Esophagus squamous epithelium (tissue), 5 donors: ENCODE results near the gene XRCC4. TPM values are rescaled to one million over a fixed set of nuclear protein-coding genes. Genes with fewer than 3 reads are reported as not detected.

Experiments
- DNase-seq: peaks from one replicate; lab custom pipeline; 2025; lab: John Stamatoyannopoulos, UW
- H3K27ac ChIP-seq, 4 donors: fragments of 200-600 bp; sonication (generic); one replicate each; pipeline ENCODE4 v1.5.1; 2016 to 2019; ENCODE audit warnings: mild to moderate bottlenecking in 1 of 4
- H3K27me3 ChIP-seq, 4 donors: fragments of 200-600 bp; sonication (generic); 1 replicate in 3 of 4; 2 replicates in 1 of 4; pipeline versions ENCODE4 v1.5.1 to v1.6.0; 2017 to 2021; ENCODE audit warnings: antibody characterized with exemption in 1 of 4
- H3K36me3 ChIP-seq, 3 donors: fragments of 200-600 bp; sonication (generic); one replicate each; pipeline ENCODE4 v1.5.1; 2016 to 2019
- H3K4me1 ChIP-seq, 3 donors: fragments of 200-600 bp; sonication (generic); one replicate each; pipeline ENCODE4 v1.5.1; 2017 to 2019
- H3K4me3 ChIP-seq, 4 donors: fragments of 200-600 bp; sonication (generic); 1 replicate in 3 of 4; 2 replicates in 1 of 4; pipeline ENCODE4 v1.5.1; 2016 to 2019; ENCODE audit warnings: mild to moderate bottlenecking in 2 of 4, moderate library complexity in 1 of 4
- H3K9me3 ChIP-seq, 3 donors: fragments of 200-600 bp; sonication (generic); one replicate each; pipeline ENCODE4 v1.5.1; 2016 to 2019
- POLR2A ChIP-seq, 4 donors: fragments of 450-650 bp; IDR thresholded peaks; one replicate each; pipeline ENCODE4 v1.6.1; 2017; ENCODE audit warnings: antibody characterized with exemption in 4 of 4, mild to moderate bottlenecking in 4 of 4, moderate library complexity in 3 of 4
- WGBS, 2 donors: methylation state at CpG; one replicate each; pipeline ENCODE4 v1.1.5; 2018; 5-methylcytosine and 5-hydroxymethylcytosine counted together
- intact Hi-C: fragments of 100-400 bp; cut with DNase I; formaldehyde crosslinking; loops from one replicate; pipeline ENCODE4 v1.15.0; 2022
- total RNA-seq, 4 donors: library from RNA; depleted of rRNA; stranded (reverse); fragments of >200 nt; gene quantifications; one replicate each; pipeline ENCODE4 v1.1.0, GENCODE V29; 2016
- TF ChIP-seq, protein P1 (sequence below), 6 experiments: fragments of 450-650 bp in 4 of 6; fragments of 200-600 bp in 2 of 6; sonication (generic) in 2 of 6; IDR thresholded peaks; one replicate each; pipeline ENCODE4 v1.5.1; 2016 to 2019; ENCODE audit warnings: antibody characterized with exemption in 6 of 6, mild to moderate bottlenecking in 4 of 6, moderate library complexity in 4 of 6
- donor health status: DM: yes; HTN: yes; CAD: no.

The XRCC4 gene
- total RNA-seq, 4 donors from 2014 or later = 2.9 to 10.3 (median 7.4) TPM

DNA sequence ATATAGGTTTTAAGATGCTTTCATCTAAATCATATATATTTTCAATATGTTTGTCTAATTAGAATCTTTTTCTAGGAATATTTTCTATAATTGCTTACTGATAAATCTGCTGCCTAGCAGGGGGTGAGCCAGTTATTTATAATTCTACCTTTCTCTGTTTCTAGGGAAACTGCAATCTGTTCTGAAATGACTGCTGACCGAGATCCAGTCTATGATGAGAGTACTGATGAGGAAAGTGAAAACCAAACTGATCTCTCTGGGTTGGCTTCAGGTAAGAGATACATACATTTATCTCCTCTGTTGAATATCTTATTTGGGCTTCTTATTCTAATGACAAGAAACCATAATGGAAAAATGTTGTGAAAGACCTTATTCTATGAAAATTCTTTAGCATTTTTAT is 127.3 kb downstream of the XRCC4 start:
- Histone ChIP-seq H3K36me3 (no peaks in the 10 kb centered on the region), H3K9me3 (no peaks in the 10 kb centered on the region), H3K4me3 (no peak overlapping the region), H3K27me3 (no peaks in the 10 kb centered on the region), H3K27ac (no peak overlapping the region), H3K4me1 (no peaks in the 10 kb centered on the region)
- WGBS, 2 donors = 83 to 94% methylated on average over 1 of the region's 1 CpG
- TF ChIP-seq, protein P1, sequence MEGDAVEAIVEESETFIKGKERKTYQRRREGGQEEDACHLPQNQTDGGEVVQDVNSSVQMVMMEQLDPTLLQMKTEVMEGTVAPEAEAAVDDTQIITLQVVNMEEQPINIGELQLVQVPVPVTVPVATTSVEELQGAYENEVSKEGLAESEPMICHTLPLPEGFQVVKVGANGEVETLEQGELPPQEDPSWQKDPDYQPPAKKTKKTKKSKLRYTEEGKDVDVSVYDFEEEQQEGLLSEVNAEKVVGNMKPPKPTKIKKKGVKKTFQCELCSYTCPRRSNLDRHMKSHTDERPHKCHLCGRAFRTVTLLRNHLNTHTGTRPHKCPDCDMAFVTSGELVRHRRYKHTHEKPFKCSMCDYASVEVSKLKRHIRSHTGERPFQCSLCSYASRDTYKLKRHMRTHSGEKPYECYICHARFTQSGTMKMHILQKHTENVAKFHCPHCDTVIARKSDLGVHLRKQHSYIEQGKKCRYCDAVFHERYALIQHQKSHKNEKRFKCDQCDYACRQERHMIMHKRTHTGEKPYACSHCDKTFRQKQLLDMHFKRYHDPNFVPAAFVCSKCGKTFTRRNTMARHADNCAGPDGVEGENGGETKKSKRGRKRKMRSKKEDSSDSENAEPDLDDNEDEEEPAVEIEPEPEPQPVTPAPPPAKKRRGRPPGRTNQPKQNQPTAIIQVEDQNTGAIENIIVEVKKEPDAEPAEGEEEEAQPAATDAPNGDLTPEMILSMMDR (IDR thresholded peaks at IDR 0.05) = no peak
- no peak for TF ChIP-seq POLR2A (IDR thresholded peaks at IDR 0.05)
- intact Hi-C loops = no loop called here
- DNase-seq = no peak

DNA sequence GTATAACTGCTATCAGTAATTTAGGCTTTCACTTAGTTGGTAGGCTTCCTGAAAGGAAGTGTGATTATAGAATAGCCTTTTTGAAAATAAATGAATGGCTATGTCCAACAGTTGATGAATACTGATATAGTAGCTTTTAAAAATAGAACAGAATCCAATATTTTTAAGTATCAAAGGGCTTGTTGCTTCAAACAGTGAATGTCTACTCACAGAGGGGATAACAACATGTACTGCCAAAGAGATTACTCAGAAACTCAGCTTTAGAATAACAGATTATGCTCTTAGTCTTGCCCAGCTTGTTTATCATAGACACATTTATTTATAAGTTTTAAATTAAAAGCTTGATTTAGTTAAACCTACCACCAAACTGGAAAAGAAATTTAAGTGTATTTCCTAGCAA is 132.6 kb downstream of the XRCC4 start:
- H3K9me3 ChIP-seq = no peaks in the 10 kb centered on the region
- H3K4me1 ChIP-seq = no peaks in the 10 kb centered on the region
- intact Hi-C loops = no loop called here
- no peaks in the 10 kb centered on the region for H3K27me3 ChIP-seq
- H3K36me3 ChIP-seq = no peaks in the 10 kb centered on the region
- H3K27ac ChIP-seq = no peak overlapping the region
- H3K4me3 ChIP-seq = no peak overlapping the region
- TF ChIP-seq, protein P1 (IDR thresholded peaks at IDR 0.05) = no peak
- TF ChIP-seq POLR2A (IDR thresholded peaks at IDR 0.05) = no peak
- DNase-seq = no peak

DNA sequence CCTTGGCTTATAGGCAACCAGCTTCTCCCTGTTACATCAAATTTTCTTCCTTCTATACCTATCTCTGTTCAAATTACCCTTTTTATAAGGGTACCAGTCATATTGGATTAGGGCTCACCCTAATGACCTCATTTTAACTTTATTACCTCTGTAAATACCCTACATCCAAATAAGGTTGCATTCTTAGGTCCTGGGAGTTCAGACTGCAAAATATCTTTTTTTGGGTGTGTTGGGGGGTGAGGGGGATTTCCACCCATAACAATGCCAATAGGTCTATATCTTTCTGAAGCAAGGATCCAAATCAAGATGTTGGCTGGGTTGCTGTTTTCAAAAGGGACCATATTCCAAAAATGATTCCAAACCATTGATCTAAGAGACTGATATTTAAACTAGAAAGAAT is 141.7 kb downstream of the XRCC4 start:
- H3K27me3 ChIP-seq = no peaks in the 10 kb centered on the region
- H3K27ac ChIP-seq = no peak overlapping the region
- TF ChIP-seq, protein P1 (IDR thresholded peaks at IDR 0.05) = no peak
- no peak for TF ChIP-seq POLR2A (IDR thresholded peaks at IDR 0.05)
- H3K4me1 ChIP-seq = no peaks in the 10 kb centered on the region
- H3K36me3 ChIP-seq = no peaks in the 10 kb centered on the region
- no peak for DNase-seq
- intact Hi-C loops = no loop called here
- H3K9me3 ChIP-seq = no peaks in the 10 kb centered on the region
- H3K4me3 ChIP-seq = no peak overlapping the region

DNA sequence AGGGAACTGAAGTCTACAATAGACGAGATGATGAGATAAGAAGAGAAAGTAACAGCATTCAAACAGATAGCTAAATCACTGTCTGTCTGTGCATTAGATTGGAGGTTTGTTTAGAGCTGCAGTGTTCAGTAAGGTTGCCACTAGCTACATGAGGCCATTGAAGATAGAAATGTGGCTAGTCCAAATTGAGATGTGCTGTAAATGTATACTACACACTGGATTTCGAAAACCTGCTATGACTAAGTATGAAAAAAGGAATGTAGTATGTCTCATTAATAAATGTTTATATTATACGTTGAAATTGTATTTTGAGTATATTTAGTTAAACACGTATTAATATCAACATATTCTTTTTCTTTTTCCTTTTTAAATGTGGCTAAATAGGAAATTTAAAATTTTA is 142.1 kb downstream of the XRCC4 start:
- WGBS, 2 donors = 66 to 69% methylated on average over 4 of the region's 4 CpGs
- Histone ChIP-seq H3K9me3 (no peaks in the 10 kb centered on the region), H3K4me1 (no peaks in the 10 kb centered on the region), H3K4me3 (no peak overlapping the region), H3K27ac (no peak overlapping the region), H3K36me3 (no peaks in the 10 kb centered on the region), H3K27me3 (no peaks in the 10 kb centered on the region)
- no peak for DNase-seq
- TF ChIP-seq POLR2A (IDR thresholded peaks at IDR 0.05) = no peak
- TF ChIP-seq, protein P1 (IDR thresholded peaks at IDR 0.05) = no peak
- intact Hi-C loops = no loop called here

DNA sequence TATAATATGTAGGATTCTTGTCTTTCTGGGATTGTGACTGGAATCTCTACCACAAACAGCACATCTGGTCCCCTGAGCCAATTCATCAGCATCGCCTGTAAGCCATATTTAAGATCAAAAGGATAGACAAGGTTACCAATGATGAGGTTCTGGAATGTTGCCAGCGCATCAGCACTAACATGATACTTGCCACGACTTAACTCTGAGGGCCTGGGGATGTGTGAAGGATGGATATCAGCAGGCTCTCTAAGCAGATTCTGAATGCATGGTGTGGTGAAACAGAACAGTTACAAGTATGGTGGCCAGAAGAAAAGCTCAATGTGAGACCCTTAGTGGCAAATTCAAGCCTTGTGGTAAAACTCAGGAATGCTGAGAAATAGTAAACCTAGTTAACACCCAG is 143.0 kb downstream of the XRCC4 start:
- WGBS, 2 donors = 47 to 69% methylated on average over 3 of the region's 3 CpGs
- no peaks in the 10 kb centered on the region for H3K36me3 ChIP-seq
- no peak overlapping the region for H3K4me3 ChIP-seq
- no peaks in the 10 kb centered on the region for H3K9me3 ChIP-seq
- H3K4me1 ChIP-seq = no peaks in the 10 kb centered on the region
- no peaks in the 10 kb centered on the region for H3K27me3 ChIP-seq
- no peak overlapping the region for H3K27ac ChIP-seq
- no peak for DNase-seq
- intact Hi-C loops = no loop called here
- no peak for TF ChIP-seq POLR2A (IDR thresholded peaks at IDR 0.05)
- TF ChIP-seq, protein P1 (IDR thresholded peaks at IDR 0.05) = no peak
